Activated naive CD4-positive, alpha-beta T cell treated with anti-CD3 and anti-CD28 coated beads, Interleukin-2, amount 50 U/mL, for 24 hours (primary cell): Measurements from ENCODE around the gene FXYD2.
"Not testable (repeated sequence)": the region's sequence is repeated elsewhere in the genome, so short reads cannot be mapped to it uniquely, and the experiment has no call there.

Source experiments
- H3K27ac Mint-ChIP-seq: one replicate; pipeline ENCODE4 v1.8.0; 2021; ENCODE audit warnings: mild to moderate bottlenecking, mixed read lengths
- H3K27me3 Mint-ChIP-seq: one replicate; pipeline ENCODE4 v1.8.0; 2021; ENCODE audit warnings: mixed read lengths
- H3K36me3 Mint-ChIP-seq: one replicate; pipeline ENCODE4 v1.8.0; 2021; ENCODE audit warnings: mixed read lengths
- H3K4me1 Mint-ChIP-seq: one replicate; pipeline ENCODE4 v1.8.0; 2021; ENCODE audit warnings: mixed read lengths
- H3K4me3 Mint-ChIP-seq: one replicate; pipeline ENCODE4 v1.8.0; 2021; ENCODE audit warnings: mild to moderate bottlenecking, mixed read lengths
- H3K9me3 Mint-ChIP-seq: one replicate; pipeline ENCODE4 v1.8.0; 2021; ENCODE audit warnings: mixed read lengths

FXYD2 gene

DNA sequence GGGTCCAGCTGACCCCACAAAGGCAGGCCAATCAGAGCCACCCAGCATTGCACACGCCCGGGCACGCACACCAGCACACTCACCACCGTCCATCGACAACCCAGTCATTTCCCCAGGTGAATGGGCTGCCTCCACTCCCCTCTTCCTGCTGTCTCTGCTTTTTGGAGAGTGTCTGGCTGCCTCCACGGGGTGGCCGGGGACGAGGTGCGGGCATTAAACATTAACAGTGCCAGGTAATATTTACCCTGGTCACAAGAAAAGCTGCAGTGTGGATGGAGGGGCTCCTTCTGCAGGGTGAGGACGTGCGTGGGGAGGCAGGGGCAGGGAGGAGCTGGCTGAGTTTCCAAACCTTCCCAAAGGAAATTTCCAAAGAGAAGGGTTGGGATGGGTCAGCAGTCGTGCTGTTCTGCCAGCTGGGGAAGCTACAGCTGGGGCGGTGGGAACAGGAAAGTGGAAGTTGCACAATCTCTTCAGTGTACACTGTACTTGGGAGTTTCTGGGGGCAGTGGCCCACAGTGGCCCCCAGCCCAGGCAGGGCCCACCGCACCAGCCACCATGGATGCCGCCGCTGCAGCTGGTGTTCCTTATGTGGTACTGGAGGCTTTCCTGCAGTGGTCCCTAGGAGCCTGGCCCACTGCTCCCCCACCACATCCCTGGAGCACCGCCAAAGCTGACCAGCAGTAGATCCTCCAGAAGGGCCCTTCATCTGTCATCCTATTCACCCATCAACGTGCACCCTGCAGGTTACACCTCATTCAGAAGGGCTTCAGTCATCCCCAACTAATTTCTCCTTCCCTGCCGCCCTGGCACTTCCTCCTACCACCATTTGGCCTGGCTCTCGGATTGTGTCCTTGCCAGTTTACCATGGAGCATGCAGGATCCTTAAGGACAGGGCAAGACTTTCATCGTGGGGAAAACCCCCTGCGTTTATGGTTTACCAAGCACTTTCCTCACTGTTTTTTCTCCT is at the start of gene FXYD2:
TSS of gene FXYD2 (minus strand) at position 174 of the 967 bp plus-strand sequence. CDS start at position 108, 66 bp downstream.
- H3K9me3 Mint-ChIP-seq = no peaks in the 10 kb centered on the region
- H3K27me3 Mint-ChIP-seq = no peaks in the 10 kb centered on the region
- H3K36me3 Mint-ChIP-seq = no peaks in the 10 kb centered on the region
- peaks cover 68% of the 10 kb centered on the region for H3K4me1 Mint-ChIP-seq
- H3K4me3 Mint-ChIP-seq = no peak within 1 kb of the TSS
- peak within 1 kb of the TSS; percentile 53 for H3K27ac Mint-ChIP-seq

DNA sequence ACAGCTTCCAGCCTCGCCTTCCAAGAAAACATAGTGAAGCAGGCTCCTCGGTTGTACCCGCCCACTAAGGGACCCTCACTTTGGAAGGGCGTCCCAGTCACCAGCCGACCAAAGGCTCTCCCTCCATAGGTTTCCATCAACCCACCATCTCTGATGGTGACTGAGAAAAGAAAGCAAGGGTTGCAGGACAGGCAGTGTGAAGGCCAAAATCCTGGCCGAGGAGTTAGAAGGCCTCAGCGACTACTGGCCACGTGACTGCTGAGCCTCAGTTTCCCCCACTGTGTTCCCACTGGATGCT is 49.2 kb upstream of the FXYD2 start:
- Mint-ChIP-seq H3K4me3 (no peak overlapping the region), H3K27me3 (peaks cover 28% of the 10 kb centered on the region), H3K27ac (no peak overlapping the region), H3K9me3 (no peaks in the 10 kb centered on the region), H3K4me1 (peaks cover 24% of the 10 kb centered on the region), H3K36me3 (peaks cover 2% of the 10 kb centered on the region)

DNA sequence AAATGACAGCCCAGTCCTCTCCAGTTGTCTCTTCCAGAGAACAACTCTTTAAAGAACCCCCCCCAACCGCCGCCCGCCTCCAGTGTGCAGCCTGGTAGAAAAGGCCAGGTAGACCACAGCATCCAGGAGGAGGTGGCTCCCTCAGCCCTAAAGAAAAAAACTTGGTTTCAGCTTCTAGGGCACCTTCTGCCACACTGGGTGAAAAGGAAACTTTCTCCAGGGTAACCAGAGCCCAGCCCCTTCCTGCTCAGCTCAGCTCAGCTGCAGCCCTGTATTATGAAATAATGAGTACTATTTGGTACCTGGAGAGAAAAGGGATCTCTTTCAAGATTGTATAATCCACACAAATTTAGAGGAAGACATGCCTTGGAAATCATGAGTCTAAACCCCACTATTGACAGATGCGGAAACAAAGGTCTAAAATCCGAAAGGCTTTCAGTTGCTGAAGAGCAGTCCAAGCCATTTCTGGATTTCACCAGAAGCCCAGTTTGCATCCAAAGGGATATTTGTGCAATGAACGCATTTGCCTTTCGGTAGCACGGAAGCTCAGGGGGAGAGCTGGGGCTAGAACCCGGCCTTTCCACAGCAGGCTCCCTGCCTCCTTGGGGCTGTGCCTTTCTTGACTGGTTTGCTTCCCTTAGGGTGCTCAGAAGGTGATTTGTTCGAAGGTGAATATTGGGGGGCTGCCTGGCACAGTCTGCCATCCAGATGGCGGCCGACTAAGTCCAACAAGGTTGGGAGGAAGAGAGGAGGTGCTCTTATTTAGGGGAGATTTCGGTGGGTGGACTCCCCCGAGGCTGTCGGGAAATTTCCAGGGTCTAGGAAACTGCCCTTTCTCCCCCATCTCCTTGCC is 48.7 kb upstream of the FXYD2 start:
- Mint-ChIP-seq H3K9me3 (no peaks in the 10 kb centered on the region), H3K4me3 (no peak overlapping the region), H3K4me1 (peaks cover 24% of the 10 kb centered on the region), H3K27ac (no peak overlapping the region), H3K27me3 (peaks cover 25% of the 10 kb centered on the region), H3K36me3 (no peaks in the 10 kb centered on the region)

- Mint-ChIP-seq H3K4me1 (peaks cover 24% of the 10 kb centered on the region), H3K27ac (no peak overlapping the region), H3K9me3 (no peaks in the 10 kb centered on the region), H3K4me3 (no peak overlapping the region), H3K27me3 (peaks cover 23% of the 10 kb centered on the region), H3K36me3 (no peaks in the 10 kb centered on the region)
Measured at GRCh38 chr11:117872420-117872961, 47.9 kb upstream of the FXYD2 start.

GRCh38 chr11:117871784-117872183 is 47.2 kb upstream of the FXYD2 start:
- no peaks in the 10 kb centered on the region for H3K9me3 Mint-ChIP-seq
- H3K27ac Mint-ChIP-seq = no peak overlapping the region
- peaks cover 24% of the 10 kb centered on the region for H3K4me1 Mint-ChIP-seq
- no peak overlapping the region for H3K4me3 Mint-ChIP-seq
- no peaks in the 10 kb centered on the region for H3K36me3 Mint-ChIP-seq
- H3K27me3 Mint-ChIP-seq = peaks cover 17% of the 10 kb centered on the region

GRCh38 chr11:117871160-117871559 is 46.6 kb upstream of the FXYD2 start:
- H3K4me3 Mint-ChIP-seq = no peak overlapping the region
- peaks cover 23% of the 10 kb centered on the region for H3K4me1 Mint-ChIP-seq
- H3K36me3 Mint-ChIP-seq = no peaks in the 10 kb centered on the region
- peaks cover 15% of the 10 kb centered on the region for H3K27me3 Mint-ChIP-seq
- no peaks in the 10 kb centered on the region for H3K9me3 Mint-ChIP-seq
- H3K27ac Mint-ChIP-seq = no peak overlapping the region

DNA sequence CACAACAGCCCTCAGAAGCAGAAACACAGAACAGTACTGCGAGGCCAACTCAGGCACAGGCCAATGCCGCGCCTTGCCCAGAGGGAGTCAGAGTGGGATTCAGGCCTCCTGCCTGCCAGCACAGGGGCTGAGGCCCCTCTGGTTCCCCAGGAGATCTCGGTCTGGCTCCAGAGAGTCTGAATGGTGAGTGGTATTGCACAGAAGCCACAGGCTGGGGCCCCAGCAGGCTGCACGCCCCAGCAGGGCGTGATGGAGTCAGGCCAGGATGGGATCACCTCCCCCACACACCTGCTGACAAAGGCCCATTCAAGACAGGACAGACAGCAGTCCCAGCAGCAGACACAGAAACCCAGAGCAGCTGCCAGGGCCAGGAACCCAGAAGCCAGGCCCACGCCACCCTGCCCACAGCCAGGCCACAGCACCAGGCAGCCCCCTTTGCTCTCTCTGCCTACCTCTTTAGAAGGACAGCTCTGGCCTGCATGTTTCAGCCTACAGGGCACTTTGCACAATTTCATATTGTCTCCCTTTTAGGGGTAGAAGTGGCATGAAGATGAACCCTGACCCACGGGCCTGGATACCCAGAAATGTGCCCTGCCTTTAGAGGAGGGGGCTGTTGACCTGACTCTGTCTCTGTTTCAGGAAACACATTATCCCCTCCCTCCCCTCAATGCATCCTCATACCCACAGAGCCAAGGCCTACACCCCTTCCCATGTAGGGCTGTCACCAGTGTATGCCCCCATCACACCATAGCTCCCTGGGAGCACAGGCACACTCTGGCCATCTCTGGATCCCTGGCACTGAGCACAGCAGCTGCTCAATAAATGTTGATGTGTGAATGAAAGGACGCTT is 45.8 kb upstream of the FXYD2 start:
- no peaks in the 10 kb centered on the region for H3K9me3 Mint-ChIP-seq

DNA sequence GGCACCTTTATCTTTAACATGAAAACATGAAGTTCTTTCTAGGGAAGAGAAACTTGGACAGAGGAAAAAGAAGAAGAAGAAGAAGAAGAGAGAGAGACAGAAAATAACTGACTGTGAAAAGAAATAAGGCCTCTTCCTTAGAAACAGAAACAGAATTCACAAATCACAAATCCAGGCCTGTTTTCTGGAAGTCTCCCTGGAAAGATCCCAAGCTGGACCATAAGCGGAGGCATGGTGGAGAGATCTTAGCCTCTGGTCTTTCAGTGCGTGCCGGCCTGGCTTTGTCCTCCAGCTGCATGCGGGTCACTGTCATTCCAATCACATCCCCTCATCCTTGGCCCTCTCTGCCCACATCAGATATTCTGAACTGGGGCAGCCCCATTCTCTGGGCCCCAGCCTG is 45.1 kb upstream of the FXYD2 start:
- Mint-ChIP-seq H3K36me3 (no peaks in the 10 kb centered on the region), H3K27me3 (peaks cover 6% of the 10 kb centered on the region), H3K4me1 (peaks cover 13% of the 10 kb centered on the region), H3K9me3 (no peaks in the 10 kb centered on the region), H3K4me3 (no peak overlapping the region), H3K27ac (no peak overlapping the region)

More for the DNA sequence above, 45.8 kb upstream of the FXYD2 start:
- H3K27me3 Mint-ChIP-seq = peaks cover 11% of the 10 kb centered on the region
- H3K36me3 Mint-ChIP-seq = no peaks in the 10 kb centered on the region
- H3K4me3 Mint-ChIP-seq = no peak overlapping the region
- peak overlapping the region; percentile 18 for H3K27ac Mint-ChIP-seq
- H3K4me1 Mint-ChIP-seq = peaks cover 19% of the 10 kb centered on the region

DNA sequence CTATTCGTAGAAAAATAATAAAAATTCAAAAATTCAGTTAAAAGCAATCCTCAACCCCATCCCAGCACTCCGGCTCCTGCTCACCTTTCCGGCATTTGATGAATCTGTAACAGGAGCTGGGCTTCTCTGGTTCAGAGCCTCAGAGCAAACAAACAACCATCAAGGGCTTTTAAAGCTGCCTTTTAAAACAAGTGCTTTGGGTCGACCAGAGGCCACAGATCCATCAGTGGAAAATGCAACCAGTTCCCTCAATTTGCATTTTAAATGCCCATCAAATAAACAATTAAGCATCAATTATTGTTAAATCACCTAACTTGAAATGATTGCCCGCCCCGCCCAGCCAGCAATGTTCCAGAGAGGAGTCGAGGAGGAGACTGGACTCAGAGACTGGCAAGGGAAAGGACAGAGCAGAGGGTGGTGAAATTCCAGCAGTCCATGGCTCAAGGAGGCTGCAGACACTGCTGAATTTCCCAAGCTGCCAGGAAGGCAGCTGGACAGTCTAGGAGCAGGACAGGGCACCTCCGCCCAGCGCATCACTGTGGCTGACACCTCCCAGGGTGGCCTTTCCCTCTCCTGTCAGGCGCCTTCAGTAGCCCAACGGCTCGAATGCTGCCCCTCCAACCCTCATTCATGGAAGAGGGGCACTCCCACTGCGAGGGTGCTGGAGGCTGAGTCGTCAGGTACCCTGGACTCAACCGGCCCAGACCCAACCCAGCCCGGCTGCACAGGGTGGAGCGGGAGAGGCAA is 44.4 kb upstream of the FXYD2 start:
- H3K4me3 Mint-ChIP-seq = no peak overlapping the region
- peaks cover 4% of the 10 kb centered on the region for H3K27me3 Mint-ChIP-seq
- H3K27ac Mint-ChIP-seq = no peak overlapping the region

DNA sequence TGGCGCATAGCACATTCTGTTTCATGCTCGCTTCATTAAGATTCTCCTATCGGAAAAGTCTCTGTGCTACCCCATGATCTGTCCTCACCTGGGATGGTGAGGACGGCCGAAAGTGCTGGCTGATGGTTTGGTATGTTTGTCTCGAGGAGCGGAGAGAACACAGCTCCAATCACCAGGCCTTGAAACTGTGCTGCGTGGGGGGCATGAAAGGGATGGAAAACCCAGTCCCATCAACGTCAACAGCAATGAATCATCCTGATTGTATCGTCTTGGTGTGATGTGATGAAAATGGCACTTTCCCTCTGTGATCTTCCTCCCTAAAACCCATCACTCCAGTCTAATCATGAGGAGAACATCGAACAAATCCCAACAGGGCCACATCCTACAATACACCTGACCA is 43.5 kb upstream of the FXYD2 start:
- peaks cover 2% of the 10 kb centered on the region for H3K4me1 Mint-ChIP-seq
- peaks cover 1% of the 10 kb centered on the region for H3K27me3 Mint-ChIP-seq
- H3K4me3 Mint-ChIP-seq = no peak overlapping the region
- H3K9me3 Mint-ChIP-seq = no peaks in the 10 kb centered on the region
- H3K27ac Mint-ChIP-seq = no peak overlapping the region
- no peaks in the 10 kb centered on the region for H3K36me3 Mint-ChIP-seq

More for the DNA sequence above, 44.4 kb upstream of the FXYD2 start:
- Mint-ChIP-seq H3K9me3 (no peaks in the 10 kb centered on the region), H3K4me1 (peaks cover 11% of the 10 kb centered on the region), H3K36me3 (no peaks in the 10 kb centered on the region)

GRCh38 chr11:117866526-117866925 is 42.0 kb upstream of the FXYD2 start:
- no peaks in the 10 kb centered on the region for H3K4me1 Mint-ChIP-seq
- no peaks in the 10 kb centered on the region for H3K27me3 Mint-ChIP-seq

DNA sequence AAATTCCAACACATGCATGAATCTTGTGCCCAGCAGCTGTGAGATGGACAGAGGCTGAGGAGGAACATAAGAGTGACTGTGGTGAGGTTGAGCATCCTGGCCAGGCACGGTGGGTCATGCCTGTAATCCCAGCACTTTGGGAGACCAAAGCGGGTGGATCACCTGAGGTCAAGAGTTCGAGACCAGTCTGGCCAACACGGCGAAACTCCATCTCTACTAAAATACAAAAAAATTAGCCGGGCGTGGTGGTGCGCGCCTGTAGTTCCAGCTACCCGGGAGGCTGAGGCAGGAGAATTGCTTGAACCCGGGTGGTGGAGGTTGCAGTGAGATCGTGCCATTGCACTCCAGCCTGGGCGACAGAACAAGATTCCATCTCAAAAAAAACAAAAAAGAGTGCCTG is 41.0 kb upstream of the FXYD2 start:
- not testable (repeated sequence) for H3K27me3 Mint-ChIP-seq, H3K27ac Mint-ChIP-seq, H3K4me3 Mint-ChIP-seq, H3K9me3 Mint-ChIP-seq, H3K36me3 Mint-ChIP-seq, H3K4me1 Mint-ChIP-seq

More at GRCh38 chr11:117866526-117866925, 42.0 kb upstream of the FXYD2 start:
- H3K36me3 Mint-ChIP-seq = no peaks in the 10 kb centered on the region
- H3K9me3 Mint-ChIP-seq = no peaks in the 10 kb centered on the region
- no peak overlapping the region for H3K4me3 Mint-ChIP-seq
- no peak overlapping the region for H3K27ac Mint-ChIP-seq

GRCh38 chr11:117863383-117863782 is 38.8 kb upstream of the FXYD2 start:
- Mint-ChIP-seq H3K27ac (no peak overlapping the region), H3K27me3 (no peaks in the 10 kb centered on the region), H3K9me3 (no peaks in the 10 kb centered on the region), H3K4me1 (no peaks in the 10 kb centered on the region), H3K4me3 (no peak overlapping the region), H3K36me3 (no peaks in the 10 kb centered on the region)

DNA sequence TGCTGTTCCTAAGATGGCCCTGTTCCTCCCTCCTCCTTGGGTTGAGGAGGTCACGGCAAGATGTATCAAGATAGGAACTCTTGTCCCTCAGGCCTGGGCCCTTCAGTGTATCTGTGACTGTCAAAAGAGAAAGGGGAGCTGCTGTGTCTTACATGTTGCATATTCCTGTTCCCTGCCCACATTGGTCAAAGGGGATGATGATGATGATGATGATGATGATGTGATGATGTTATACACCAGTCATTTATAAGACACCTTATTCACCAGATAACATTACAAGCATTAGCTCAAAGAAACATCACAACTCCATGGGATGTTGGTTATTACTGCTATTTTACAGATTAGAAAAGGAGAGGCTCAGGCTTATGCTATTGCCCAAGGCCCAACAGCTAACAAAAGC is 38.2 kb upstream of the FXYD2 start:
- no peaks in the 10 kb centered on the region for H3K4me1 Mint-ChIP-seq
- H3K4me3 Mint-ChIP-seq = no peak overlapping the region
- no peaks in the 10 kb centered on the region for H3K36me3 Mint-ChIP-seq
- no peaks in the 10 kb centered on the region for H3K9me3 Mint-ChIP-seq
- no peaks in the 10 kb centered on the region for H3K27me3 Mint-ChIP-seq
- H3K27ac Mint-ChIP-seq = no peak overlapping the region
